H1 (cell line): Measurements from ENCODE around the gene CHRD. TPM values are rescaled to one million over a fixed set of nuclear protein-coding genes. Genes with fewer than 3 reads are reported as not detected.

ENCODE experiments used
- CTCF ChIA-PET: fragments of 300-600 bp; sonication (Branson Sonifier 250); formaldehyde crosslinking; loops from one replicate; lab custom pipeline; 2021; ENCODE audit not compliant: partially characterized antibody; lab: Charles Lee
- POLR2A ChIA-PET: fragments of 300-600 bp; sonication (Branson Sonifier 250); formaldehyde crosslinking; loops from one replicate; lab custom pipeline; 2021; ENCODE audit warnings: inconsistent platforms; ENCODE audit not compliant: partially characterized antibody; lab: Charles Lee
- DNase-seq, 2 experiments: peaks; one replicate each; pipeline versions ENCODE4 v3.0.0 to v3.0.0-alpha.2; 2010 to 2022; ENCODE audit warnings: low spot score in 2 of 2, low read depth in 1 of 2, mixed read lengths in 1 of 2
- FAIRE-seq: peaks from 2 replicates; lab custom pipeline; 2011; peaks lifted over from hg19 to GRCh38; lab: Jason Lieb, UNC
- H2AFZ ChIP-seq: 2 replicates; pipeline ENCODE4 v1.8.1; 2012; ENCODE audit warnings: low read length, inconsistent platforms
- H2AK5ac ChIP-seq: 2 replicates; pipeline ENCODE4 v1.6.1; 2013; ENCODE audit warnings: low read depth, low read length
- H2BK120ac ChIP-seq: replicated peaks from 2 replicates; pipeline ENCODE3; 2013; ENCODE audit warnings: low read depth, low read length, inconsistent platforms
- H2BK12ac ChIP-seq: 2 replicates; pipeline ENCODE4 v1.6.1; 2013; ENCODE audit warnings: low read depth, low read length
- H2BK15ac ChIP-seq: 2 replicates; pipeline ENCODE4 v1.6.1; 2013; ENCODE audit warnings: low read length
- H2BK20ac ChIP-seq: 2 replicates; pipeline ENCODE4 v1.6.1; 2013; ENCODE audit warnings: low read length
- H2BK5ac ChIP-seq: 2 replicates; pipeline ENCODE4 v1.6.1; 2013; ENCODE audit warnings: low read depth, low read length
- H3K14ac ChIP-seq: 2 replicates; pipeline ENCODE4 v1.6.1; 2013; ENCODE audit warnings: inconsistent platforms; ENCODE audit not compliant: insufficient read length
- H3K18ac ChIP-seq: 2 replicates; pipeline ENCODE4 v1.6.1; 2013; ENCODE audit warnings: low read length; ENCODE audit errors: extremely low read depth
- H3K23ac ChIP-seq: 2 replicates; pipeline ENCODE4 v1.6.1; 2013; ENCODE audit warnings: inconsistent platforms; ENCODE audit not compliant: insufficient read length
- H3K23me2 ChIP-seq: 2 replicates; pipeline ENCODE4 v1.6.1; 2013; ENCODE audit warnings: low read depth, low read length
- H3K27ac ChIP-seq: 2 replicates; pipeline ENCODE4 v1.6.1; 2011; ENCODE audit warnings: low read depth, low read length, inconsistent platforms
- H3K27me3 ChIP-seq, 4 experiments: replicated peaks in 1 of 4; 1 replicate in 1 of 4; 2 replicates in 3 of 4; pipeline versions ENCODE4 v1.6.1 to v1.8.1; 2011 to 2013; ENCODE audit warnings: low read length in 3 of 4, mild to moderate bottlenecking in 3 of 4, inconsistent platforms in 2 of 4, mixed read lengths in 2 of 4, moderate library complexity in 1 of 4; ENCODE audit not compliant: control insufficient read depth in 3 of 4, insufficient read depth in 3 of 4; ENCODE audit errors: extremely low read depth in 1 of 4
- H3K36me3 ChIP-seq, 4 experiments: 2 replicates each; pipeline versions ENCODE4 v1.6.1 to v1.8.1; 2011 to 2013; ENCODE audit warnings: mild to moderate bottlenecking in 4 of 4, low read length in 3 of 4, moderate library complexity in 2 of 4, control low read depth in 1 of 4, inconsistent platforms in 1 of 4; ENCODE audit not compliant: insufficient read depth in 4 of 4, control insufficient read depth in 2 of 4
- H3K4ac ChIP-seq: replicated peaks from 2 replicates; pipeline ENCODE3; 2013; ENCODE audit warnings: low read length, low read depth, mixed read lengths, inconsistent platforms; ENCODE audit not compliant: insufficient read length
- H3K4me1 ChIP-seq, 4 experiments: replicated peaks in 1 of 4; 1 replicate in 1 of 4; 2 replicates in 3 of 4; pipeline versions ENCODE4 v1.6.1 to v1.8.1; 2011 to 2013; ENCODE audit warnings: low read length in 3 of 4, inconsistent platforms in 2 of 4, mixed read lengths in 1 of 4; ENCODE audit not compliant: insufficient read depth in 4 of 4, control insufficient read depth in 3 of 4
- H3K4me2 ChIP-seq, 2 experiments: 2 replicates each; pipeline versions ENCODE4 v1.6.1 to v1.8.1; 2011 to 2013; ENCODE audit warnings: low read depth in 2 of 2, low read length in 2 of 2, control low read depth in 1 of 2, inconsistent platforms in 1 of 2, mild to moderate bottlenecking in 1 of 2; ENCODE audit not compliant: insufficient read depth in 1 of 2
- H3K4me3 ChIP-seq, 4 experiments: fragments of 200-600, 300-600 bp in 1 of 4; sonication (generic), shearing (Covaris generic), sonication (Bioruptor Twin) in 1 of 4; 2 replicates each; pipeline versions ENCODE4 v1.5.1 to v1.8.1; 2011 to 2016; ENCODE audit warnings: low read length in 4 of 4, low read depth in 3 of 4, control low read depth in 2 of 4, inconsistent platforms in 2 of 4, mild to moderate bottlenecking in 2 of 4, mixed read lengths in 1 of 4, moderate library complexity in 1 of 4; ENCODE audit not compliant: insufficient read depth in 2 of 4; ENCODE audit errors: extremely low read depth in 1 of 4
- H3K56ac ChIP-seq: replicated peaks from 2 replicates; pipeline ENCODE3; 2013; ENCODE audit warnings: low read depth, mild to moderate bottlenecking, mixed read lengths, low read length, inconsistent platforms; ENCODE audit not compliant: insufficient read length
- H3K79me1 ChIP-seq: 2 replicates; pipeline ENCODE4 v1.6.1; 2013; ENCODE audit warnings: low read depth, low read length, control low read depth
- H3K79me2 ChIP-seq, 2 experiments: 2 replicates each; pipeline versions ENCODE4 v1.6.1 to v1.8.1; 2012 to 2013; ENCODE audit warnings: low read length in 2 of 2, mild to moderate bottlenecking in 2 of 2, inconsistent platforms in 1 of 2; ENCODE audit not compliant: insufficient read depth in 2 of 2, control insufficient read depth in 1 of 2
- H3K9ac ChIP-seq, 4 experiments: replicated peaks in 1 of 4; 1 replicate in 1 of 4; 2 replicates in 3 of 4; pipeline versions ENCODE4 v1.6.1 to v1.8.1; 2011 to 2013; ENCODE audit warnings: low read depth in 3 of 4, low read length in 3 of 4, control low read depth in 2 of 4, mild to moderate bottlenecking in 2 of 4, moderate library complexity in 2 of 4, inconsistent platforms in 1 of 4; ENCODE audit errors: extremely low read depth in 1 of 4
- H3K9me3 ChIP-seq, 2 experiments: 2 replicates each; pipeline versions ENCODE4 v1.6.1 to v1.8.1; 2012 to 2013; ENCODE audit warnings: mild to moderate bottlenecking in 2 of 2, moderate library complexity in 2 of 2, control low read depth in 1 of 2, inconsistent platforms in 1 of 2, low read depth in 1 of 2, low read length in 1 of 2, mixed read lengths in 1 of 2; ENCODE audit not compliant: insufficient read depth in 2 of 2
- H4K20me1 ChIP-seq, 2 experiments: replicated peaks in 1 of 2; 2 replicates each; pipeline versions ENCODE3 to v1.8.1; 2011 to 2013; ENCODE audit warnings: inconsistent platforms in 2 of 2, low read length in 2 of 2, mild to moderate bottlenecking in 1 of 2; ENCODE audit not compliant: insufficient read depth in 2 of 2, control insufficient read depth in 1 of 2
- H4K5ac ChIP-seq: 2 replicates; pipeline ENCODE4 v1.6.1; 2013; ENCODE audit warnings: low read length, low read depth, mixed read lengths, inconsistent platforms; ENCODE audit not compliant: insufficient read length
- H4K8ac ChIP-seq: 2 replicates; pipeline ENCODE4 v1.8.0; 2013; ENCODE audit warnings: mild to moderate bottlenecking, moderate library complexity, low read length, inconsistent platforms; ENCODE audit not compliant: insufficient read depth; ENCODE audit errors: extremely low read depth
- H4K91ac ChIP-seq: replicated peaks from 2 replicates; pipeline ENCODE3; 2013; ENCODE audit warnings: low read length, mixed read lengths, inconsistent platforms; ENCODE audit not compliant: insufficient read length
- CBX5 ChIP-seq: fragments of 300-800, 300-1000 bp; sonication (generic); IDR thresholded peaks from 2 replicates; pipeline ENCODE4 v1.7.1; 2016; ENCODE audit warnings: antibody characterized with exemption, low read length, low read depth
- CEBPB ChIP-seq: IDR thresholded peaks from 2 replicates; pipeline ENCODE4 v1.6.1; 2012; ENCODE audit warnings: low read depth, low read length
- EP300 ChIP-seq, 2 experiments: IDR thresholded peaks; 1 replicate in 1 of 2; 2 replicates in 1 of 2; pipeline ENCODE4 v1.6.1; 2011 to 2012; ENCODE audit warnings: low read depth in 2 of 2, low read length in 2 of 2, mild to moderate bottlenecking in 2 of 2, borderline replicate concordance in 1 of 2, inconsistent platforms in 1 of 2, moderate library complexity in 1 of 2
- SP1 ChIP-seq: IDR thresholded peaks from 2 replicates; pipeline ENCODE4 v1.6.1; 2011; ENCODE audit warnings: low read depth, low read length
- SP4 ChIP-seq: IDR thresholded peaks from 2 replicates; pipeline ENCODE4 v1.6.1; 2012; ENCODE audit warnings: low read length, inconsistent platforms
- TCF12 ChIP-seq: IDR thresholded peaks from 2 replicates; pipeline ENCODE4 v1.6.1; 2011; ENCODE audit warnings: low read depth, mild to moderate bottlenecking, low read length
- WGBS, 2 experiments: shearing (Covaris generic) in 1 of 2; methylation state at CpG; one replicate each; pipeline versions ENCODE4 v1.1.6 to v1.1.7; 2013 to 2015; ENCODE audit warnings: low lambda C conversion rate in 2 of 2, mixed read lengths in 2 of 2, inconsistent platforms in 1 of 2, low coverage in 1 of 2, missing lambda C conversion rate in 1 of 2; ENCODE audit not compliant: insufficient replicate concordance in 2 of 2, insufficient coverage in 1 of 2, insufficient read length in 1 of 2; ENCODE audit errors: extremely low coverage in 1 of 2, missing lambda C conversion rate in 1 of 2; 5-methylcytosine and 5-hydroxymethylcytosine counted together
- polyA plus RNA-seq, 7 experiments: library from polyadenylated mRNA; depleted of rRNA in 3 of 7; stranded (reverse) in 5 of 7; unstranded in 2 of 7; fragments of >200 nt in 5 of 7; fragments of 200-250 nt in 2 of 7; gene quantifications; 1 replicate in 5 of 7; 2 replicates in 1 of 7; 4 replicates in 1 of 7; pipeline versions ENCODE4 v1.2.1 to v1.2.3, GENCODE V29; 2011 to 2013; ENCODE audit warnings: missing spikeins in 2 of 7, mixed read lengths in 2 of 7
- total RNA-seq: library from RNA; stranded (reverse); fragmentation: NEBNext Ultra II Directional; extraction: Animal tissue kit (Norgen Biotek cat#: 25700); gene quantifications from 2 replicates; pipeline ENCODE4 v1.2.1, GENCODE V29; 2021

Gene CHRD
- total and polyA plus RNA-seq, 2 of the 8 experiments (the other 6 are each of a cell fraction or from before 2014, with no cell fraction given) = 0.62 to 0.86 TPM

- Histone ChIP-seq H3K9ac (no peak overlapping the region), H3K56ac (no peak overlapping the region), H3K4ac (no peak overlapping the region), H2BK120ac (no peak overlapping the region), H3K4me1 (peaks cover 0 to 5% (median 4%) of the 10 kb centered on the region in 4 experiments; a peak in 2 of 7 replicates), H4K20me1 (peaks cover 0 to 2% of the 10 kb centered on the region in 2 experiments), H3K79me2 (no peaks in the 10 kb centered on the region), H3K4me3 (no peak overlapping the region), H4K8ac (no peak overlapping the region), H2BK15ac (no peak overlapping the region), H3K23ac (no peak overlapping the region), H3K36me3 (no peaks in the 10 kb centered on the region), H3K23me2 (peaks cover 7% of the 10 kb centered on the region; the same call in 1 of the 2 replicates), H3K14ac (no peak overlapping the region), H4K91ac (no peak overlapping the region), H2AFZ (no peak overlapping the region), H3K9me3 (no peaks in the 10 kb centered on the region), H3K27ac (no peak overlapping the region), H2BK20ac (no peak overlapping the region), H4K5ac (no peak overlapping the region), H3K4me2 (no peak overlapping the region), H3K18ac (no peak overlapping the region), H2BK5ac (no peak overlapping the region), H2BK12ac (no peak overlapping the region), H2AK5ac (no peak overlapping the region), H3K27me3 (no peaks in the 10 kb centered on the region), H3K79me1 (no peaks in the 10 kb centered on the region)
- ChIA-PET CTCF (interaction anchor here (0.6 to 9.4 kb wide), 6 partner anchors 12 to 127 kb away, joined by 3 to 83 read pairs (median 6); no protein-coding TSS in a partner anchor), POLR2A (interaction anchor here (1.1 kb wide), 1 partner anchor 53 kb away, joined by 4 read pairs; no protein-coding TSS in a partner anchor)
- FAIRE-seq (no peak), DNase-seq (no peak)
- TF ChIP-seq EP300 (IDR thresholded peaks at IDR 0.05; ENCODE audit: borderline replicate concordance in 1 of 2, low read depth in 2 of 2, low read length in 2 of 2) (no peak), CEBPB (no peak), CBX5 (no peak), SP4 (no peak), SP1 (no peak), TCF12 (no peak)
- WGBS, 2 experiments = 77% methylated on average over 4 of the region's 4 CpGs; no CpG with 5 or more reads in 1 of the 2 experiments
Measured at GRCh38 chr3:184415203-184415490, 35.3 kb downstream of the CHRD start.
